Measurements from ENCODE around the gene FBXO48. TPM values are rescaled to one million over a fixed set of nuclear protein-coding genes. Genes with fewer than 3 reads are reported as not detected.

FBXO48 gene
- total RNA-seq, 1 donor from 2014 or later = 1.0 TPM

GRCh38 chr2:68414876-68415275 lies 52.2 kb downstream of the FBXO48 start:
- DNase-seq (ENCODE audit: low read depth) = no peak

- no peak for DNase-seq (ENCODE audit: low read depth)
These were observed 52.6 kb downstream of the FBXO48 start for GRCh38 chr2:68414452-68414851.

- no peak for DNase-seq (ENCODE audit: low read depth)
These were observed 53.6 kb downstream of the FBXO48 start for GRCh38 chr2:68413466-68413865.

DNA sequence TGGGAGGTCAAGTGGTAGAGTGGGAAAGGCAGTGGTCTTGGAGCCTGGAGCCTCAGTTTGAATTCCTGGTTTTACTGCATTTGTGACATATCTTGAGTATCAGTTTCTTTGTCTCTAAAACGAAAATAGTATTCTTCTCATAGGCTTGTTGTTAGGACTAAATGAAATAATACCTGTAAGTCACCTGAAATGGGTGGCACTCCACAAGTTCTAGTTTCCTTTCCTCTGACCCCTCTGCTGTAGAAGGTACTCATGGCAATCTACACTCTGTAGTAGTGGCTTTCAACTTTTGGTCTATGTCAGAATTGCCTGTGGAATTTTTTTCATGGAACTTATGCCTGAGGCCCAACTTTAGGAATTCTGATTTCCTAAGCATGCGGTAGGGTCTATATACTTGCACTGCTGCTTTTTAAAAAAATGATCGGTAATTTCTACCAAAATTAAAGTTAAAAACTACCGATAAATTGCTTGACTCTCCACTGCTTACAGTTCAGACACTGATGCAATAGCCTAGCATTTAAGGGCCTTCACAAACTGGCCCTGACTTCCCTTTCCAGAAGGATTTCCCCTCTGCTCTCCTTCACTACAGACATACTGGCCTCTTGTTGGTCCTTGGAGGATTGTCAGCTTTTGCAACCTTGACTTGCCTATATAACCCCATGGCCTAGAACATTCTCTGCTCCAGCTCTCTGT lies 54.8 kb downstream of the FBXO48 start:
- DNase-seq (ENCODE audit: low read depth) = no peak

DNA sequence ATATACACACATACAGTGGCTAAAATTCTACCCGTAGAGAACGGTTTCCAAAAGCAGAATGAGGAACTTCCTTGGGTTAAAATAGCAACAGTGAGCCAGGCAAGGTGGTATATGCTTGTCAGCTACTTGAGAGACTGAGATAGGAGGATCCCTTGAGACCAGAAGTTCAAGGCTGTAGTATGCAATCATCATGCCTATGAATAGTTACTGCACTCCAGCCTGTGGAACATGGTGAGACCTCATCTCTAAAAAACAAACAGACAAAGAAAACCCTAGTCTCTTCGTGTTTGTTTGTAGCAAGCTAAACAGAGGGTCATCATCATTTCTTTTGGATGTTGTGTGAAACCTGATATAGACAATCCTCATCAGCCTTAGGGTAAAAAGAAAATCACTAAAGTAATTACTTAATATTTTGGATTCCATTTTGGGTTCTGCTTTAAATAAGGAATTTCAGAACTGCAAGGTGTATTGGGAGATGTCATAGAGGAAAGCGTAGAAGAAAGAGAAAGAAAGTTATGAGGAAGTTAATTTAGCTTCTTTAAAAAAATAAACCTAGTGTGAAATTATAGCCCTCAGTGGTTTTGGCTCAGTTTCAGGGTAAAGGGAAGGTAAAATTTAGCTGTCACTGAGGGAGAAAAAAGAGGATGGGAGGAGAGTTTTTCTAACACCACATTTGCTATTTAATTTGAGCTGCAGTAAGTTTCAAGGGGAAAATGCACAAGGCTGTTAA lies 55.5 kb downstream of the FBXO48 start:
- no peak for DNase-seq (ENCODE audit: low read depth)

Other genes with a start within 250 kb of the FBXO48 start
- gene PPP3R1, start 214.8 kb downstream of the FBXO48 start, total RNA-seq = 24.5 and 28.0 TPM in 2 replicates
- 5.4 and 7.6 TPM in 2 replicates for gene CNRIP1, start 147.3 kb downstream of the FBXO48 start, total RNA-seq
- gene PLEK, start 102.0 kb downstream of the FBXO48 start, total RNA-seq = not detected in 2 replicates
- 5.3 and 5.4 TPM in 2 replicates for gene APLF, start 291 bp upstream of the FBXO48 start, total RNA-seq
- not detected in 2 replicates for gene PROKR1, start 176.3 kb upstream of the FBXO48 start, total RNA-seq